ENCODE measurements around the gene FOXF1.

FOXF1 gene

GRCh38 chr16:86555704-86556075 lies 45.4 kb downstream of the FOXF1 start:
- Histone ChIP-seq H3K27me3 (ENCODE audit: insufficient read depth, insufficient read length) (no peaks in the 10 kb centered on the region), H3K9ac (ENCODE audit: insufficient read length, low read depth) (peak overlapping the region; percentile 97), H3K4me1 (ENCODE audit: insufficient read depth, insufficient read length) (peaks cover 3% of the 10 kb centered on the region), H3K4me3 (ENCODE audit: insufficient read length, low read depth) (peak overlapping the region; percentile 89), H3K9me3 (ENCODE audit: insufficient read depth, low read length) (0 out of 2 replicates have a peak, but pooled peaks cover 5% of the 10 kb centered on the region), H3K36me3 (ENCODE audit: insufficient read depth, insufficient read length, low read length) (peaks cover 31% of the 10 kb centered on the region)
- TF ChIP-seq SUZ12 (IDR thresholded peaks at IDR 0.05; ENCODE audit: extremely low read depth, insufficient read depth, insufficient read length): no peak
- no peak for DNase-seq (ENCODE audit: low read depth, low spot score)

GRCh38 chr16:86556576-86556975 lies 46.2 kb downstream of the FOXF1 start:
- H3K27me3 ChIP-seq (ENCODE audit: insufficient read depth, insufficient read length): no peaks in the 10 kb centered on the region
- DNase-seq (ENCODE audit: low read depth, low spot score): no peak
- peaks cover 3% of the 10 kb centered on the region for H3K4me1 ChIP-seq (ENCODE audit: insufficient read depth, insufficient read length)
- peaks cover 22% of the 10 kb centered on the region for H3K36me3 ChIP-seq (ENCODE audit: insufficient read depth, insufficient read length, low read length)
- 0 out of 2 replicates have a peak, but pooled peaks cover 5% of the 10 kb centered on the region for H3K9me3 ChIP-seq (ENCODE audit: insufficient read depth, low read length)
- no peak for TF ChIP-seq SUZ12 (IDR thresholded peaks at IDR 0.05; ENCODE audit: extremely low read depth, insufficient read depth, insufficient read length)
- TF ChIP-seq YY1 (IDR thresholded peaks at IDR 0.05; ENCODE audit: insufficient read depth, insufficient read length): no peak
- no peak for TF ChIP-seq ZNF274 (IDR thresholded peaks at IDR 0.05; ENCODE audit: low read depth, low read length)
- H3K9ac ChIP-seq (ENCODE audit: insufficient read length, low read depth): no peak overlapping the region
- H3K4me3 ChIP-seq (ENCODE audit: insufficient read length, low read depth): no peak overlapping the region

- no peaks in the 10 kb centered on the region for H3K27me3 ChIP-seq (ENCODE audit: insufficient read depth, insufficient read length)
- TF ChIP-seq ZNF274 (IDR thresholded peaks at IDR 0.05; ENCODE audit: low read depth, low read length): no peak
- DNase-seq (ENCODE audit: low read depth, low spot score): no peak
- H3K9ac ChIP-seq (ENCODE audit: insufficient read length, low read depth): no peak overlapping the region
- H3K4me3 ChIP-seq (ENCODE audit: insufficient read length, low read depth): no peak overlapping the region
- 0 out of 2 replicates have a peak, but pooled peaks cover 5% of the 10 kb centered on the region for H3K9me3 ChIP-seq (ENCODE audit: insufficient read depth, low read length)
- H3K36me3 ChIP-seq (ENCODE audit: insufficient read depth, insufficient read length, low read length): peaks cover 14% of the 10 kb centered on the region
- H3K4me1 ChIP-seq (ENCODE audit: insufficient read depth, insufficient read length): peaks cover 3% of the 10 kb centered on the region
Observed at GRCh38 chr16:86557587-86557986, 47.3 kb downstream of the FOXF1 start.

GRCh38 chr16:86558355-86559193 lies 48.2 kb downstream of the FOXF1 start:
- no peak for DNase-seq (ENCODE audit: low read depth, low spot score)
- H3K36me3 ChIP-seq (ENCODE audit: insufficient read depth, insufficient read length, low read length): peaks cover 4% of the 10 kb centered on the region
- no peak for TF ChIP-seq YY1 (IDR thresholded peaks at IDR 0.05; ENCODE audit: insufficient read depth, insufficient read length)
- TF ChIP-seq SUZ12 (IDR thresholded peaks at IDR 0.05; ENCODE audit: extremely low read depth, insufficient read depth, insufficient read length): no peak
- no peak for TF ChIP-seq ZNF274 (IDR thresholded peaks at IDR 0.05; ENCODE audit: low read depth, low read length)
- H3K27me3 ChIP-seq (ENCODE audit: insufficient read depth, insufficient read length): peaks cover 7% of the 10 kb centered on the region
- peaks cover 5% of the 10 kb centered on the region for H3K4me1 ChIP-seq (ENCODE audit: insufficient read depth, insufficient read length)
- H3K9me3 ChIP-seq (ENCODE audit: insufficient read depth, low read length): 0 out of 2 replicates have a peak, but pooled peaks cover 5% of the 10 kb centered on the region
- H3K4me3 ChIP-seq (ENCODE audit: insufficient read length, low read depth): no peak overlapping the region
- peak overlapping the region; percentile 37 for H3K9ac ChIP-seq (ENCODE audit: insufficient read length, low read depth)

- no peak for DNase-seq (ENCODE audit: low read depth, low spot score)
- H3K36me3 ChIP-seq (ENCODE audit: insufficient read depth, insufficient read length, low read length): no peaks in the 10 kb centered on the region
- H3K27me3 ChIP-seq (ENCODE audit: insufficient read depth, insufficient read length): peaks cover 18% of the 10 kb centered on the region
- no peak for TF ChIP-seq YY1 (IDR thresholded peaks at IDR 0.05; ENCODE audit: insufficient read depth, insufficient read length)
- no peak for TF ChIP-seq ZNF274 (IDR thresholded peaks at IDR 0.05; ENCODE audit: low read depth, low read length)
- no peak for TF ChIP-seq SUZ12 (IDR thresholded peaks at IDR 0.05; ENCODE audit: extremely low read depth, insufficient read depth, insufficient read length)
- H3K4me3 ChIP-seq (ENCODE audit: insufficient read length, low read depth): no peak overlapping the region
- H3K4me1 ChIP-seq (ENCODE audit: insufficient read depth, insufficient read length): peaks cover 5% of the 10 kb centered on the region
- H3K9me3 ChIP-seq (ENCODE audit: insufficient read depth, low read length): no peaks in the 10 kb centered on the region
- no peak overlapping the region for H3K9ac ChIP-seq (ENCODE audit: insufficient read length, low read depth)
Observed at GRCh38 chr16:86559802-86560305, 49.5 kb downstream of the FOXF1 start.

GRCh38 chr16:86562356-86562755 lies 52.0 kb downstream of the FOXF1 start:
- Histone ChIP-seq H3K9ac (ENCODE audit: insufficient read length, low read depth) (no peak overlapping the region), H3K27me3 (ENCODE audit: insufficient read depth, insufficient read length) (peaks cover 37% of the 10 kb centered on the region), H3K36me3 (ENCODE audit: insufficient read depth, insufficient read length, low read length) (no peaks in the 10 kb centered on the region), H3K4me1 (ENCODE audit: insufficient read depth, insufficient read length) (peaks cover 12% of the 10 kb centered on the region), H3K9me3 (ENCODE audit: insufficient read depth, low read length) (no peaks in the 10 kb centered on the region), H3K4me3 (ENCODE audit: insufficient read length, low read depth) (no peak overlapping the region)
- no peak for DNase-seq (ENCODE audit: low read depth, low spot score)
- TF ChIP-seq YY1 (IDR thresholded peaks at IDR 0.05; ENCODE audit: insufficient read depth, insufficient read length) (no peak), ZNF274 (IDR thresholded peaks at IDR 0.05; ENCODE audit: low read depth, low read length) (no peak), SUZ12 (IDR thresholded peaks at IDR 0.05; ENCODE audit: extremely low read depth, insufficient read depth, insufficient read length) (no peak)

- H3K4me3 ChIP-seq (ENCODE audit: insufficient read length, low read depth): no peak overlapping the region
- TF ChIP-seq YY1 (IDR thresholded peaks at IDR 0.05; ENCODE audit: insufficient read depth, insufficient read length): no peak
- peak; percentile 67 for TF ChIP-seq SUZ12 (IDR thresholded peaks at IDR 0.05; ENCODE audit: extremely low read depth, insufficient read depth, insufficient read length)
- TF ChIP-seq ZNF274 (IDR thresholded peaks at IDR 0.05; ENCODE audit: low read depth, low read length): no peak
- no peaks in the 10 kb centered on the region for H3K9me3 ChIP-seq (ENCODE audit: insufficient read depth, low read length)
- H3K27me3 ChIP-seq (ENCODE audit: insufficient read depth, insufficient read length): peaks cover 51% of the 10 kb centered on the region
- peak overlapping the region; percentile 57 for H3K9ac ChIP-seq (ENCODE audit: insufficient read length, low read depth)
- H3K36me3 ChIP-seq (ENCODE audit: insufficient read depth, insufficient read length, low read length): no peaks in the 10 kb centered on the region
- peak; percentile 80 for DNase-seq (ENCODE audit: low read depth, low spot score)
- peaks cover 15% of the 10 kb centered on the region for H3K4me1 ChIP-seq (ENCODE audit: insufficient read depth, insufficient read length)
Observed at GRCh38 chr16:86563469-86564345, 53.4 kb downstream of the FOXF1 start.

Data from NT2/D1 (cell line).